ENCODE data around the gene TMOD1.

The TMOD1 gene

DNA sequence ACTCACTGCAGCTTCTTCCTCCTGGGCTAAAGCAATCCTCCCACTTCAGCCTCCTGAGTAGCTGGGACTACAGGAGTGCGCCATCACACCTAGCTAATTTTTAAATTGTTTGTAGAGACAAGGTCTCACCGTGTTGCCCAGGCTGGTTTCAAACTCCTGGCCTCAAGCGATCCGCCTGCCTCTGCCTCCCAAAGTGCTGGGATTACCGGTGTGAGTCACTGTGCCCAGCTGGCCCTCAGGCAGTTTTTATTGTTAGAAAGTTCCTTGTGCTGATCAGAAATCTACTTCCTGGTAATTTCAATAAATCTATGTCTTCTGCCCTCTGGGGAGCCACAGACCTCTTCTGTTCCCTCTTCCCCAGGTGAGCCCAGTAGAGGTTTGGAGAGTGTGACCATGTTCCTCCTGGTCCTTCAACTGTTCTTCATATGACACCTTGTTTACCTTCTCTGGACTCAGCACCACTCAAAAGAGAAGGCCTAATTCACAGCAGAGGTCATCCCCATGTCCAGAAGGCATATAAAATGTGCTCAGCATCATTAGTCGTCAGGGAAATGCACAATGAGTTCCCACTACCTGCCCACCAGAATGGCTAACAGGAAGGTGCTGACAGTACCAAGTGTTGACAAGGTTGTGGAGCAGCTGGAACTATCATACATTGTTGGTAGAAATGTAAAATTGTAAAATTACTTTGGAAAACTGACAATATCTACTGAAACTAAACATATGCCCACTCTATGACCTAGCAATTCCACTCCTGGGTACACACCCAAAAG is 10.4 kb downstream of the TMOD1 start:
- Histone ChIP-seq H3K36me3 (ENCODE audit: control insufficient read depth, low read length) (no peaks in the 10 kb centered on the region), H3K9me3 (ENCODE audit: control insufficient read depth, insufficient read depth, low read length) (no peaks in the 10 kb centered on the region), H3K27me3 (ENCODE audit: control insufficient read depth, low read length) (peaks cover 13% of the 10 kb centered on the region), H3K79me2 (ENCODE audit: control insufficient read depth, low read length) (no peaks in the 10 kb centered on the region), H3K4me1 (ENCODE audit: control insufficient read depth, low read length) (no peaks in the 10 kb centered on the region), H3K4me2 (ENCODE audit: low read length) (no peak overlapping the region), H3K9me2 (replicated peaks; ENCODE audit: control insufficient read depth, low read length) (no peaks in the 10 kb centered on the region), H4K20me1 (ENCODE audit: control insufficient read depth, insufficient read depth, low read depth, low read length) (no peaks in the 10 kb centered on the region), H3K4me3 (ENCODE audit: low read length) (no peak overlapping the region), H3F3A (ENCODE audit: control insufficient read depth, insufficient read depth) (no peaks in the 10 kb centered on the region), H3K27ac (ENCODE audit: low read depth, low read length) (no peak overlapping the region)
- TF ChIP-seq EZH2phosphoT487 (IDR thresholded peaks at IDR 0.05; ENCODE audit: borderline replicate concordance, low read length) = no peak
- TF ChIP-seq CTCF (IDR thresholded peaks at IDR 0.05; ENCODE audit: low read depth, low read length, poor library complexity, severe bottlenecking) = no peak

DNA sequence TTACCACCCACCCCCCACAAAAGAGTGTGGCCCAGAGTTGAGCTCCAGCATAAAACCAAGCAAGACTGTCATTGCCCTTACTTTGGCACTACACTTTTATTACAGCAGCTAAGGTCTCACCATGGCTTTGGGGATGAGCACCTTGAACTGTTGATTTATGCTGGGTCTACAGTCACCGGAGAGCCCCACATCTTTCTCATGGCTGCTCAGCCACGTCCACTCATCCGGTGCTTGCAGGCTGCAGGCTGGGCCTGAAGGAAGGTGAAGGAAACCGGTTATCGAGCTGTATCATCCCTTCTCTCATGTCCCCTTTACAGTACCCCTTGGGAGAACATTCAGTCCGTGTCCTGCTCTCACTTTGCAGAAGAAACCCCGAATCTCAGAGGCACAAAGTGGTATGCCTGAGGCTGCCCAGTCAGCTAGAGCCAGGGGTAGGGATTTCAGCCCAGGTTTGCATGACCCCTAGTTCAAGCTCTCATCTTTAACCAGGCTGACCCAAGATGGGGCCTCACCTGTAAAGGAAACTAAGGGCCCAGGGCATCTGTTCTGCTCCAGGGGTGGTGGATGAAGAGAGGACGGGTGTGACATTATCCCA is 11.6 kb downstream of the TMOD1 start:
- no peaks in the 10 kb centered on the region for H4K20me1 ChIP-seq (ENCODE audit: control insufficient read depth, insufficient read depth, low read depth, low read length)
- no peak for TF ChIP-seq EZH2phosphoT487 (IDR thresholded peaks at IDR 0.05; ENCODE audit: borderline replicate concordance, low read length)
- no peak for TF ChIP-seq CTCF (IDR thresholded peaks at IDR 0.05; ENCODE audit: low read depth, low read length, poor library complexity, severe bottlenecking)
- no peaks in the 10 kb centered on the region for H3K9me2 ChIP-seq (replicated peaks; ENCODE audit: control insufficient read depth, low read length)
- H3K79me2 ChIP-seq (ENCODE audit: control insufficient read depth, low read length) = no peaks in the 10 kb centered on the region
- H3K27me3 ChIP-seq (ENCODE audit: control insufficient read depth, low read length) = peaks cover 10% of the 10 kb centered on the region
- no peak overlapping the region for H3K4me3 ChIP-seq (ENCODE audit: low read length)
- H3K27ac ChIP-seq (ENCODE audit: low read depth, low read length) = no peak overlapping the region
- H3K4me1 ChIP-seq (ENCODE audit: control insufficient read depth, low read length) = no peaks in the 10 kb centered on the region
- H3F3A ChIP-seq (ENCODE audit: control insufficient read depth, insufficient read depth) = no peaks in the 10 kb centered on the region
- H3K4me2 ChIP-seq (ENCODE audit: low read length) = no peak overlapping the region
- H3K9me3 ChIP-seq (ENCODE audit: control insufficient read depth, insufficient read depth, low read length) = no peaks in the 10 kb centered on the region
- H3K36me3 ChIP-seq (ENCODE audit: control insufficient read depth, low read length) = no peaks in the 10 kb centered on the region

GRCh38 chr9:97514531-97514930 is 13.1 kb downstream of the TMOD1 start:
- no peaks in the 10 kb centered on the region for H3K36me3 ChIP-seq (ENCODE audit: control insufficient read depth, low read length)
- H3K9me3 ChIP-seq (ENCODE audit: control insufficient read depth, insufficient read depth, low read length) = no peaks in the 10 kb centered on the region
- H3K4me3 ChIP-seq (ENCODE audit: low read length) = no peak overlapping the region
- no peak for TF ChIP-seq CTCF (IDR thresholded peaks at IDR 0.05; ENCODE audit: low read depth, low read length, poor library complexity, severe bottlenecking)
- no peak for TF ChIP-seq EZH2phosphoT487 (IDR thresholded peaks at IDR 0.05; ENCODE audit: borderline replicate concordance, low read length)
- no peaks in the 10 kb centered on the region for H3F3A ChIP-seq (ENCODE audit: control insufficient read depth, insufficient read depth)
- no peaks in the 10 kb centered on the region for H3K4me1 ChIP-seq (ENCODE audit: control insufficient read depth, low read length)
- no peaks in the 10 kb centered on the region for H3K9me2 ChIP-seq (replicated peaks; ENCODE audit: control insufficient read depth, low read length)
- no peak overlapping the region for H3K4me2 ChIP-seq (ENCODE audit: low read length)
- H3K27ac ChIP-seq (ENCODE audit: low read depth, low read length) = no peak overlapping the region
- H4K20me1 ChIP-seq (ENCODE audit: control insufficient read depth, insufficient read depth, low read depth, low read length) = no peaks in the 10 kb centered on the region
- H3K79me2 ChIP-seq (ENCODE audit: control insufficient read depth, low read length) = no peaks in the 10 kb centered on the region
- peaks cover 3% of the 10 kb centered on the region; the same call in 1 of the 2 replicates for H3K27me3 ChIP-seq (ENCODE audit: control insufficient read depth, low read length)

All from DOHH2 (cell line).